Thoracic aorta (tissue), 2 donors: ENCODE data around the gene TBC1D30. TPM values are rescaled to one million over a fixed set of nuclear protein-coding genes. Genes with fewer than 3 reads are reported as not detected.

ENCODE experiments used
- ATAC-seq: fragments of 150-250 bp; one replicate; pipeline ENCODE4 v1.8.0; 2017; ENCODE audit warnings: low read depth; ENCODE audit not compliant: insufficient number of reproducible peaks, low FRiP score
- DNase-seq: peaks from one replicate; pipeline ENCODE4 v3.0.0-alpha.2; 2020; ENCODE audit warnings: low spot score
- H3K27ac ChIP-seq, 2 donors: fragments of 200-600 bp; sonication (generic); 1 replicate in 1 of 2; 2 replicates in 1 of 2; pipeline ENCODE4 v1.5.1; 2016; ENCODE audit warnings: mild to moderate bottlenecking in 2 of 2, moderate library complexity in 2 of 2
- H3K27me3 ChIP-seq: fragments of 200-600 bp; sonication (generic); replicated peaks from 2 replicates; pipeline ENCODE4 v1.6.0; 2016; ENCODE audit warnings: mild to moderate bottlenecking; ENCODE audit not compliant: insufficient read depth
- H3K36me3 ChIP-seq: fragments of 200-600 bp; sonication (generic); one replicate; pipeline ENCODE4 v1.5.1; 2016
- H3K4me1 ChIP-seq, 2 donors: fragments of 200-600 bp; sonication (generic); 1 replicate in 1 of 2; 2 replicates in 1 of 2; pipeline versions ENCODE4 v1.5.1 to v1.6.0; 2016; ENCODE audit warnings: low read depth in 2 of 2, mild to moderate bottlenecking in 1 of 2; ENCODE audit not compliant: control insufficient read depth in 1 of 2
- H3K4me3 ChIP-seq: fragments of 200-600 bp; sonication (generic); 2 replicates; pipeline ENCODE4 v1.5.1; 2016; ENCODE audit warnings: mild to moderate bottlenecking
- H3K9me3 ChIP-seq: fragments of 200-600 bp; sonication (generic); 2 replicates; pipeline ENCODE4 v1.5.1; 2016
- CTCF ChIP-seq: fragments of 200-600 bp; sonication (generic); IDR thresholded peaks from one replicate; pipeline ENCODE4 v1.5.1; 2019; ENCODE audit warnings: antibody characterized with exemption
- total RNA-seq, 2 donors: library from RNA; depleted of rRNA; stranded (reverse); fragments of >200 nt; gene quantifications; one replicate each; pipeline versions ENCODE4 v1.1.0 to v1.2.3, GENCODE V29; 2016

TBC1D30 gene
- total RNA-seq, 2 donors from 2014 or later = 7.6 to 19.0 TPM

- Histone ChIP-seq H3K9me3 (no peaks in the 10 kb centered on the region), H3K36me3 (no peaks in the 10 kb centered on the region), H3K27ac (no peak overlapping the region), H3K4me3 (no peak overlapping the region), H3K27me3 (no peaks in the 10 kb centered on the region), H3K4me1 (no peaks in the 10 kb centered on the region)
- no peak for ATAC-seq
- DNase-seq = no peak
- TF ChIP-seq CTCF = no peak
Measured at GRCh38 chr12:64806593-64807460, 17.6 kb upstream of the TBC1D30 start.

- ATAC-seq (no peak), DNase-seq (no peak)
- no peaks in the 10 kb centered on the region for H3K4me1 ChIP-seq
- H3K4me3 ChIP-seq = no peak overlapping the region
- H3K36me3 ChIP-seq = no peaks in the 10 kb centered on the region
- no peak for TF ChIP-seq CTCF
- no peaks in the 10 kb centered on the region for H3K27me3 ChIP-seq
- H3K27ac ChIP-seq = no peak overlapping the region
- no peaks in the 10 kb centered on the region for H3K9me3 ChIP-seq
Measured at GRCh38 chr12:64808110-64808509, 16.3 kb upstream of the TBC1D30 start.

GRCh38 chr12:64810831-64811230 is 13.6 kb upstream of the TBC1D30 start:
- no peaks in the 10 kb centered on the region for H3K9me3 ChIP-seq
- no peak overlapping the region for H3K27ac ChIP-seq
- no peak for TF ChIP-seq CTCF
- DNase-seq = no peak
- no peak for ATAC-seq
- no peaks in the 10 kb centered on the region for H3K36me3 ChIP-seq
- H3K27me3 ChIP-seq = no peaks in the 10 kb centered on the region
- no peaks in the 10 kb centered on the region for H3K4me1 ChIP-seq
- no peak overlapping the region for H3K4me3 ChIP-seq

- no peak for TF ChIP-seq CTCF
- Histone ChIP-seq H3K36me3 (no peaks in the 10 kb centered on the region), H3K4me1 (no peaks in the 10 kb centered on the region), H3K4me3 (no peak overlapping the region), H3K27ac (no peak overlapping the region), H3K9me3 (no peaks in the 10 kb centered on the region), H3K27me3 (no peaks in the 10 kb centered on the region)
- DNase-seq = no peak
- no peak for ATAC-seq
Measured at GRCh38 chr12:64813723-64814122, 10.7 kb upstream of the TBC1D30 start.

- H3K27ac ChIP-seq = no peak overlapping the region
- H3K4me3 ChIP-seq = no peak overlapping the region
- no peaks in the 10 kb centered on the region for H3K9me3 ChIP-seq
- DNase-seq (no peak), ATAC-seq (no peak)
- TF ChIP-seq CTCF = no peak
- H3K4me1 ChIP-seq = no peaks in the 10 kb centered on the region
- no peaks in the 10 kb centered on the region for H3K27me3 ChIP-seq
- no peaks in the 10 kb centered on the region for H3K36me3 ChIP-seq
Measured at GRCh38 chr12:64814432-64814831, 10.0 kb upstream of the TBC1D30 start.
